H7 (cell line): ENCODE results near the gene ACOX1. TPM values are rescaled to one million over a fixed set of nuclear protein-coding genes. Genes with fewer than 3 reads are reported as not detected.

Source experiments
- DNase-seq: peaks from one replicate; pipeline ENCODE4 v3.0.0; 2012
- H3K27me3 ChIP-seq: 2 replicates; pipeline ENCODE4 v1.6.0; 2011; ENCODE audit warnings: mild to moderate bottlenecking, low read length; ENCODE audit not compliant: control insufficient read depth, insufficient read depth
- H3K36me3 ChIP-seq: replicated peaks from 2 replicates; pipeline ENCODE4 v1.5.1; 2011; ENCODE audit warnings: low read length; ENCODE audit not compliant: control insufficient read depth, insufficient read depth
- H3K4me3 ChIP-seq: 2 replicates; pipeline ENCODE4 v1.5.1; 2011; ENCODE audit warnings: low read depth, mild to moderate bottlenecking, control low read depth, low read length, moderate library complexity; ENCODE audit not compliant: insufficient read depth
- total RNA-seq: library from RNA; depleted of rRNA; stranded (reverse); fragments of >200 nt; shearing (Covaris generic); gene quantifications from 2 replicates; pipeline ENCODE4 v1.2.3, GENCODE V29; 2014; rRNA removed

Gene ACOX1
- total RNA-seq, 1 experiment from 2014 or later = 38.3 TPM

DNA sequence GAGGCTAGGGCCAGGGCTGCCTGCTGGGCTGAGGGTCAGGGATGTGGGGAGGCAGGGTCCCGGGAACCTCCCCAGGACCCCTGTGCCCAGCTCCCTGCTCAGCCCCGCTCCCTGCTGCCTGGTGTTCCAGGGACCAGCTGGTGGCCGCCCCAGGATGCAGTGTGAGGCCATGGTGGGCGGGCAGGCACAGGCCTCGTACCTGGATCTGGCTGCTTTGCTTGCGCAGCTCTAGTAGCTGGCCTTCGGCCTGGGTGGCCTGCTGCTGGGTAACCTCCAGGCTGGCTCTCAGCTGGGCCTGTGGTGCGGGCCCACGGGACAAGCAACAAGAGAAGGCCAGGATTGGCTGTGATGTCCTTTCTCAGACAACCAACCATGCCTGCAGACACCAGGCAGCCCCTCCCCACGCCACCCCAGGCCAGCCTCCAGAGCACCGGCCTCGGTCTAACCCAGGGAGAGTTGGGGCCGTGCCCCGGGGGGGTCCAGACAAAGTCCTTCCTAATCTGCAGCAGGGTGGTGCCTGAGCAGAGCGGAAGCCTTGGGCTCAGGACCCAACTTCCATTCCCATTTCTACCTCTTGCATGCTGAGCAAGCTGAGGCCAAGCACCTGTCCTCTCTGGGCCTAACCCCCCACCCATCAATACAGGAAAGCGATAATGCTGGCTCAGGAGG, 86.3 kb downstream of the ACOX1 start:
- Histone ChIP-seq H3K36me3 (peaks cover 7% of the 10 kb centered on the region), H3K27me3 (no peaks in the 10 kb centered on the region), H3K4me3 (no peak overlapping the region)
- DNase-seq = no peak

DNA sequence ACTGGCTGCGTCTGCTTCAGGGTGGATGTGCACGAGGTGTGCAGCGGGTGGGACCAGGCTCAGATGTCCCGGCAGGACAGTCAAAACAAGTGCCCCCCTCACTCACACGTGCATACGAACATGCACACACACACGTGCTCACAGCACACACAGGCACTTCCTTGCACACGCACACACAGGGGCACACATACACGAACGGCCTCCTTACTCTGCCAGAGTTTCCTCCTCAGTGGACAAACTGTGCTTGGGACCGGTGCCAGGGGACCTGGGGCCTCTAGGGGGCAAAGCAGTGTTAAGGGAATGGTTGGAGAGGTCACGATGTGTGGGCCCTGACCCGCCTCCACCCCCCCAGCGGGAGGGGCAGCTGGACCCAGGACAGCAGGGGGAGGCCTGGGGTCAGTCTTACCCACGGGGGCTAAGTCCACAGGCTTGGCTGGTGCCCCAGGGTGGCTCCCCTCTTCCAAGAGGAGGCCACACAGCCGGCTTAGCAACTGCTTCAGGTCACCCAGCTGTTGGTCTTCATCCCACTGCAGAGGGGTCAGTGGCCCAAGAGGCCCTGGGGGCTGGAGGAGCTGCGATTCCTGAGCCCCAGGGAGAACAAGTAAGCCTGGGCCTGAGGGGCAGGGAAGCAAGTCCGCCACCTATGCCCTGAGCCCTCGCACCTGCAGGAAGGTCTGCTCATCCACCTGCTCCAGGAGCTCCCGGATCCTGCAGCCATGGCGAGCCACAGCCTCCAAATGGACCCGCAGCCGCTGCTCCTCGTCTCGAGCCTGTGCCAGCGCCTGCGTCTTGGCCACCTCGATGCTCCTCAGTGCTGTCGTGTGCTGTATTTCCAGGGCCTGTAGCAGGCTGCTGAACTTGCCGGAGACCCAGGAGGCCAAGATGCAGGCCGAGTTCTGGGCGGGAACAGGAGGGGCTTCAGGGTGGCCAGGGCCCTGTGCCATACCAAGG, 87.1 kb downstream of the ACOX1 start:
- Histone ChIP-seq H3K36me3 (peaks cover 7% of the 10 kb centered on the region), H3K27me3 (no peaks in the 10 kb centered on the region), H3K4me3 (no peak overlapping the region)
- DNase-seq = no peak

Other genes starting within 250 kb of the ACOX1 start
- 43.4 and 47.2 TPM in 2 replicates for gene GALK1, start 214.0 kb downstream of the ACOX1 start, total RNA-seq
- gene UNK, start 194.4 kb downstream of the ACOX1 start, total RNA-seq = 17.9 and 21.7 TPM in 2 replicates
- gene UNC13D, start 134.8 kb downstream of the ACOX1 start, total RNA-seq = 4.2 and 7.2 TPM in 2 replicates
- 44.8 and 48.2 TPM in 2 replicates for gene WBP2, start 123.8 kb downstream of the ACOX1 start, total RNA-seq
- gene TRIM47, start 100.6 kb downstream of the ACOX1 start, total RNA-seq = 8.5 and 14.1 TPM in 2 replicates
- gene TRIM65, start 82.2 kb downstream of the ACOX1 start, total RNA-seq = 66.4 and 69.4 TPM in 2 replicates
- 100 and 125 TPM in 2 replicates for gene MRPL38, start 74.3 kb downstream of the ACOX1 start, total RNA-seq
- 17.9 and 27.7 TPM in 2 replicates for gene FBF1, start 38.1 kb downstream of the ACOX1 start, total RNA-seq
- gene TEN1, start 74 bp upstream of the ACOX1 start, total RNA-seq = 12.5 and 16.9 TPM in 2 replicates
- 4.3 and 6.7 TPM in 2 replicates for gene CDK3, start 21.7 kb upstream of the ACOX1 start, total RNA-seq
- 0.26 TPM in 1 of 2 replicates, not detected in the other for gene EVPL, start 48.1 kb upstream of the ACOX1 start, total RNA-seq
- gene SRP68, start 93.4 kb upstream of the ACOX1 start, total RNA-seq = 31.4 and 33.4 TPM in 2 replicates
- 1.8 and 2.0 TPM in 2 replicates for gene GALR2, start 95.6 kb upstream of the ACOX1 start, total RNA-seq
- 0.48 and 0.59 TPM in 2 replicates for gene ZACN, start 100.0 kb upstream of the ACOX1 start, total RNA-seq
- gene EXOC7, start 124.6 kb upstream of the ACOX1 start, total RNA-seq = 80.3 and 87.7 TPM in 2 replicates
- 2.0 and 3.3 TPM in 2 replicates for gene FOXJ1, start 162.1 kb upstream of the ACOX1 start, total RNA-seq